HEK293T (cell line): ENCODE data around the gene FAM193A.

Experiments
- ARNT ChIP-seq: fragments of 450-650 bp; IDR thresholded peaks from 2 replicates; pipeline ENCODE4 v1.6.1; 2017; ENCODE audit warnings: mild to moderate bottlenecking
- BHLHE40 ChIP-seq: fragments of 450-650 bp; IDR thresholded peaks from 2 replicates; pipeline ENCODE4 v1.6.1; 2016; ENCODE audit warnings: mild to moderate bottlenecking, moderate library complexity, borderline replicate concordance
- ELF4 ChIP-seq: fragments of 450-650 bp; IDR thresholded peaks from 2 replicates; pipeline ENCODE4 v1.6.1; 2017; ENCODE audit warnings: antibody characterized with exemption
- FOXK2 ChIP-seq: fragments of 450-650 bp; IDR thresholded peaks from 2 replicates; pipeline ENCODE4 v1.6.1; 2016; ENCODE audit warnings: mild to moderate bottlenecking
- FOXM1 ChIP-seq: fragments of 450-650 bp; IDR thresholded peaks from 2 replicates; pipeline ENCODE4 v1.6.1; 2017; ENCODE audit warnings: mild to moderate bottlenecking, borderline replicate concordance
- HDGF ChIP-seq: fragments of 450-650 bp; IDR thresholded peaks from 2 replicates; pipeline ENCODE4 v1.6.1; 2017; ENCODE audit warnings: antibody characterized with exemption, borderline replicate concordance
- LEF1 ChIP-seq: fragments of 450-650 bp; IDR thresholded peaks from 2 replicates; pipeline ENCODE4 v1.6.1; 2017; ENCODE audit warnings: mild to moderate bottlenecking, borderline replicate concordance
- NFRKB ChIP-seq: fragments of 450-650 bp; IDR thresholded peaks from 2 replicates; pipeline ENCODE4 v1.6.1; 2016; ENCODE audit warnings: mild to moderate bottlenecking, moderate library complexity
- SP1 ChIP-seq: fragments of 450-650 bp; IDR thresholded peaks from 2 replicates; pipeline ENCODE4 v1.6.1; 2017
- SUZ12 ChIP-seq: fragments of 450-650 bp; IDR thresholded peaks from 2 replicates; pipeline ENCODE4 v1.6.1; 2016; ENCODE audit warnings: mild to moderate bottlenecking
- TARDBP ChIP-seq: fragments of 450-650 bp; IDR thresholded peaks from 2 replicates; pipeline ENCODE4 v1.6.1; 2016
- ZNF384 ChIP-seq: fragments of 450-650 bp; IDR thresholded peaks from 2 replicates; pipeline ENCODE4 v1.6.1; 2016

GRCh38 chr4:2621419-2621818, 85.0 kb downstream of the FAM193A start:
- TF ChIP-seq ARNT: no peak
- TF ChIP-seq SUZ12: no peak
- TF ChIP-seq FOXK2: no peak
- no peak for TF ChIP-seq ZNF384
- no peak for TF ChIP-seq SP1
- no peak for TF ChIP-seq TARDBP
- no peak for TF ChIP-seq HDGF
- TF ChIP-seq NFRKB: no peak
- TF ChIP-seq FOXM1: no peak
- no peak for TF ChIP-seq ELF4
- no peak for TF ChIP-seq LEF1
- no peak for TF ChIP-seq BHLHE40
